ENCODE results near the gene TNFAIP8L2.
"Not testable (repeated sequence)": the region's sequence is repeated elsewhere in the genome, so short reads cannot be mapped to it uniquely, and the experiment has no call there.

TNFAIP8L2 gene

DNA sequence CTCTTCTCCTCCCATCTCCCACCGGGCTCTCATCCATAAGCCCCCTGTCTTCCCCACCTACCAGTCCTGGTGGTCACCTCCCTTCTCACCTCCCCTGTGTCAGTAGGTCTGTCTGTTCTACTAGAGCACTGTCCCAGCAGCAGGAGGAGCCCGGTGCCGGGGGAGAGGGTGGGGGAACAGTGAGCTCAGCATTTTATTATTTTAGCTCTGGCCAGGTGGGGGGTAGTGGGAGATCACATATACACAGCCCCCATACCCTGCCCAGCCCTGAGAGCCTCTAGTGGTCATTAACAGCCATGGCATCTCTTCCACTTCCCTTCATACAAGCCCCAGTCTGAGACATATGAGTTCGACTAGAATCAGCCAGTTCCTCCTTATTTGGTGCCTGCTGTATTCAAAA, 19.4 kb downstream of the TNFAIP8L2 start, which contains the start of gene TMOD4:
TMOD4 (minus strand) TSS at position 119 of the 400 bp plus-strand sequence. CDS start 1,106 bp downstream, outside the sequence.
- no peak for TF ChIP-seq YY1 (IDR thresholded peaks at IDR 0.05; ENCODE audit: insufficient read depth, insufficient read length)
- no peak for TF ChIP-seq ZNF274 (IDR thresholded peaks at IDR 0.05; ENCODE audit: low read depth, low read length)
- TF ChIP-seq SUZ12 (IDR thresholded peaks at IDR 0.05; ENCODE audit: extremely low read depth, insufficient read depth, insufficient read length), result no peak
- no peaks in the 10 kb centered on the region for H3K4me1 ChIP-seq (ENCODE audit: insufficient read depth, insufficient read length)
- H3K4me3 ChIP-seq (ENCODE audit: insufficient read length, low read depth), result no peak within 1 kb of the TSS
- no peaks in the 10 kb centered on the region for H3K27me3 ChIP-seq (ENCODE audit: insufficient read depth, insufficient read length)
- H3K36me3 ChIP-seq (ENCODE audit: insufficient read depth, insufficient read length, low read length), result peaks cover 80% of the 10 kb centered on the region
- DNase-seq (ENCODE audit: low read depth, low spot score), result no peak
- no peak within 1 kb of the TSS for H3K9ac ChIP-seq (ENCODE audit: insufficient read length, low read depth)
- H3K9me3 ChIP-seq (ENCODE audit: insufficient read depth, low read length), result no peaks in the 10 kb centered on the region

DNA sequence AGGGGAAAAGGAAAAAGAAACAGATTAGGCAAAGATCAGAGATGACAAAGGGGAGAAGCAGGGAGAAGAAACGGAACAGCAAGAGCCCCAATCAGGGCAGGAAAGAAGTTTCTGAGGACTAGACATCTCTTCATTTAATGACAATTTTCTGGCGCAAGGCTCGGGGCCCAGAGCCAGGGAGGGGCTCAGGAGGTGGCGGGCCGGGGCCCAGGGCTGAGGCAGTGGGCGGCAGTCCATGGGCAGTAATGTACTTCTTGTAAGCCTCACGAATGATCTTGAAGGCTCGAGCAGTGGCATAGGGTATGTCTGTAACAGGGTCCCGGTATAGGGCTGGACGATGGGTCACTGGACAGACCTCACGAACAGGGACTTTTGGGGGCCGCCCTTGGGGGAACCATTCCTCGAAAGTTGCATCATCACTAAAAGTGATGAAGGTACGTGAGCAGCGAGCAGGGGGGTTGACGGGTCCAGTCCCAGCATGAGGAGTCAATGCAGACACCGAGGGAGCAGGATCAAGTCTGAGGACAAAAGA, 20.1 kb downstream of the TNFAIP8L2 start:
- H3K9ac ChIP-seq (ENCODE audit: insufficient read length, low read depth), result no peak overlapping the region
- H3K4me1 ChIP-seq (ENCODE audit: insufficient read depth, insufficient read length), result no peaks in the 10 kb centered on the region
- no peak for DNase-seq (ENCODE audit: low read depth, low spot score)
- TF ChIP-seq YY1 (IDR thresholded peaks at IDR 0.05; ENCODE audit: insufficient read depth, insufficient read length) (no peak), SUZ12 (IDR thresholded peaks at IDR 0.05; ENCODE audit: extremely low read depth, insufficient read depth, insufficient read length) (no peak), ZNF274 (IDR thresholded peaks at IDR 0.05; ENCODE audit: low read depth, low read length) (no peak)
- no peaks in the 10 kb centered on the region for H3K27me3 ChIP-seq (ENCODE audit: insufficient read depth, insufficient read length)
- H3K36me3 ChIP-seq (ENCODE audit: insufficient read depth, insufficient read length, low read length), result peaks cover 80% of the 10 kb centered on the region
- H3K9me3 ChIP-seq (ENCODE audit: insufficient read depth, low read length), result no peaks in the 10 kb centered on the region
- no peak overlapping the region for H3K4me3 ChIP-seq (ENCODE audit: insufficient read length, low read depth)

- H3K9ac ChIP-seq (ENCODE audit: insufficient read length, low read depth), result no peak overlapping the region
- H3K36me3 ChIP-seq (ENCODE audit: insufficient read depth, insufficient read length, low read length), result peaks cover 81% of the 10 kb centered on the region
Observed at GRCh38 chr1:151184211-151184610, 27.8 kb downstream of the TNFAIP8L2 start.

GRCh38 chr1:151187205-151187604, 30.8 kb downstream of the TNFAIP8L2 start:
- no peaks in the 10 kb centered on the region for H3K27me3 ChIP-seq (ENCODE audit: insufficient read depth, insufficient read length)
- TF ChIP-seq SUZ12 (IDR thresholded peaks at IDR 0.05; ENCODE audit: extremely low read depth, insufficient read depth, insufficient read length) (no peak), ZNF274 (IDR thresholded peaks at IDR 0.05; ENCODE audit: low read depth, low read length) (no peak), YY1 (IDR thresholded peaks at IDR 0.05; ENCODE audit: insufficient read depth, insufficient read length) (no peak)
- H3K4me3 ChIP-seq (ENCODE audit: insufficient read length, low read depth), result no peak overlapping the region
- no peaks in the 10 kb centered on the region for H3K4me1 ChIP-seq (ENCODE audit: insufficient read depth, insufficient read length)
- no peaks in the 10 kb centered on the region for H3K9me3 ChIP-seq (ENCODE audit: insufficient read depth, low read length)
- no peak for DNase-seq (ENCODE audit: low read depth, low spot score)
- H3K36me3 ChIP-seq (ENCODE audit: insufficient read depth, insufficient read length, low read length), result peaks cover 54% of the 10 kb centered on the region
- no peak overlapping the region for H3K9ac ChIP-seq (ENCODE audit: insufficient read length, low read depth)

More at GRCh38 chr1:151184211-151184610, 27.8 kb downstream of the TNFAIP8L2 start:
- Histone ChIP-seq H3K27me3 (ENCODE audit: insufficient read depth, insufficient read length) (no peaks in the 10 kb centered on the region), H3K4me1 (ENCODE audit: insufficient read depth, insufficient read length) (no peaks in the 10 kb centered on the region), H3K9me3 (ENCODE audit: insufficient read depth, low read length) (no peaks in the 10 kb centered on the region), H3K4me3 (ENCODE audit: insufficient read length, low read depth) (no peak overlapping the region)
- TF ChIP-seq SUZ12 (IDR thresholded peaks at IDR 0.05; ENCODE audit: extremely low read depth, insufficient read depth, insufficient read length), result no peak
- no peak for TF ChIP-seq YY1 (IDR thresholded peaks at IDR 0.05; ENCODE audit: insufficient read depth, insufficient read length)
- no peak for TF ChIP-seq ZNF274 (IDR thresholded peaks at IDR 0.05; ENCODE audit: low read depth, low read length)
- no peak for DNase-seq (ENCODE audit: low read depth, low spot score)

DNA sequence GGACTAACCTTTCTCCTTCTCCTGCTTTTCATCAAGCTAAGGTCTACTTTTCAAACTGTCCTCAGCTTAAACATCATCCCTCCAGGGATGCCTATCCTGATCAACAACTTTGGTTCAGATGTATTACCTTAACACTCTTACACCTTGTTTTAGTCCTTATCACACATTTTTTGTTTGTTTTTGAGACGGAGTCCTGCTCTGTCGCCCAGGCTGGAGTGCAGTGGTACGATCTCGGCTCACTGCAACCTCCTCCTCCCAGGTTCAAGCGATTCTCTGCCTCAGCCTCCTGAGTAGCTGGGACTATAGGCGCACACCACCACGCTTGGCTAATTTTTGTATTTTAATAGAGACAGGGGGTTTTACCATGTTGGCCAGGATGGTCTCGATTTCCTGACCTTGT, 32.2 kb downstream of the TNFAIP8L2 start:
- DNase-seq (ENCODE audit: low read depth, low spot score); H3K9me3 ChIP-seq (ENCODE audit: insufficient read depth, low read length); H3K27me3 ChIP-seq (ENCODE audit: insufficient read depth, insufficient read length); H3K4me1 ChIP-seq (ENCODE audit: insufficient read depth, insufficient read length): not testable (repeated sequence)
- Histone ChIP-seq H3K36me3 (ENCODE audit: insufficient read depth, insufficient read length, low read length) (peaks cover 42% of the 10 kb centered on the region), H3K4me3 (ENCODE audit: insufficient read length, low read depth) (peak overlapping the region; percentile 82), H3K9ac (ENCODE audit: insufficient read length, low read depth) (peak overlapping the region; percentile 85)

- no peaks in the 10 kb centered on the region for H3K9me3 ChIP-seq (ENCODE audit: insufficient read depth, low read length)
- peak within 1 kb of the TSS; percentile 85 for H3K9ac ChIP-seq (ENCODE audit: insufficient read length, low read depth)
- DNase-seq (ENCODE audit: low read depth, low spot score), result peak; percentile 91
- TF ChIP-seq ZNF274 (IDR thresholded peaks at IDR 0.05; ENCODE audit: low read depth, low read length) (no peak), SUZ12 (IDR thresholded peaks at IDR 0.05; ENCODE audit: extremely low read depth, insufficient read depth, insufficient read length) (no peak)
- no peaks in the 10 kb centered on the region for H3K27me3 ChIP-seq (ENCODE audit: insufficient read depth, insufficient read length)
- peak within 1 kb of the TSS; percentile 82 for H3K4me3 ChIP-seq (ENCODE audit: insufficient read length, low read depth)
- H3K4me1 ChIP-seq (ENCODE audit: insufficient read depth, insufficient read length), result no peaks in the 10 kb centered on the region
- peaks cover 30% of the 10 kb centered on the region for H3K36me3 ChIP-seq (ENCODE audit: insufficient read depth, insufficient read length, low read length)
Observed at GRCh38 chr1:151189637-151190445, 33.4 kb downstream of the TNFAIP8L2 start, which contains the start of gene VPS72. VPS72 (minus strand) TSS chr1:151190197; CDS start chr1:151190121, 76 bp downstream.

DNA sequence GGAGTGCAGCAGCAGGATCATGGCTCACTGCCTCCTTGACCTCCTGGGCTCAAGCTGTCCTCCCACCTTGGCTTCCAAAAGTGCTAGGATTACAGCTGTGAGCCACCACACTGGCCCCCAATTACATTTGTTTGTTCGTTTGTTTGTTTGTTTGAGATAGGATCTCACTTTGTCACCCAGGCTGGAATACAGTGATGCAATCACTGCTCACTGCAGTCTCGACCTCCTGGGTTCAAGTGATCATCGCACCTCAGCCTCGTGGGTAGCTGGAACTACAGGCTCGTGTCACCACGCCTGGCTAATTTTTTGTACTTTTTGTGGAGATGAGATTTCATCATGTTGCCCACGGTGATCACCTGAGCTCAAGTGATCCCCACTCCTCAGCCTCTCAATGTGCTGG, 35.6 kb downstream of the TNFAIP8L2 start:
- TF ChIP-seq SUZ12 (IDR thresholded peaks at IDR 0.05; ENCODE audit: extremely low read depth, insufficient read depth, insufficient read length) (no peak), YY1 (IDR thresholded peaks at IDR 0.05; ENCODE audit: insufficient read depth, insufficient read length) (no peak), ZNF274 (IDR thresholded peaks at IDR 0.05; ENCODE audit: low read depth, low read length) (no peak)
- H3K4me1 ChIP-seq (ENCODE audit: insufficient read depth, insufficient read length), result peaks cover 3% of the 10 kb centered on the region
- DNase-seq (ENCODE audit: low read depth, low spot score), result no peak

More for the DNA sequence above, 35.6 kb downstream of the TNFAIP8L2 start:
- Histone ChIP-seq H3K4me3 (ENCODE audit: insufficient read length, low read depth) (no peak overlapping the region), H3K9me3 (ENCODE audit: insufficient read depth, low read length) (no peaks in the 10 kb centered on the region), H3K9ac (ENCODE audit: insufficient read length, low read depth) (no peak overlapping the region), H3K36me3 (ENCODE audit: insufficient read depth, insufficient read length, low read length) (peaks cover 11% of the 10 kb centered on the region), H3K27me3 (ENCODE audit: insufficient read depth, insufficient read length) (no peaks in the 10 kb centered on the region)

Data from NT2/D1 (cell line).